Kidney (tissue), 14 donors: Measurements from ENCODE around the gene C6orf58. TPM values are rescaled to one million over a fixed set of nuclear protein-coding genes. Genes with fewer than 3 reads are reported as not detected.
"Not testable (repeated sequence)": the region's sequence is repeated elsewhere in the genome, so short reads cannot be mapped to it uniquely, and the experiment has no call there.

ENCODE experiments used
- DNase-seq, 5 donors: peaks; one replicate each; pipeline ENCODE4 v3.0.0-alpha.2; 2013 to 2020
- FAIRE-seq: peaks from 2 replicates; lab custom pipeline; 2012; peaks lifted over from hg19 to GRCh38; lab: Jason Lieb, UNC
- H3K27ac ChIP-seq, 2 donors: one replicate each; pipeline ENCODE4 v1.7.0; 2013; ENCODE audit warnings: low read depth in 2 of 2, low read length in 2 of 2, inconsistent platforms in 1 of 2
- H3K27me3 ChIP-seq: one replicate; pipeline ENCODE4 v1.7.1; 2013; ENCODE audit warnings: low read length, inconsistent platforms; ENCODE audit not compliant: control insufficient read depth, insufficient read depth
- H3K36me3 ChIP-seq, 3 donors: one replicate each; pipeline versions ENCODE4 v1.7.0 to v1.7.1; 2013; ENCODE audit warnings: low read length in 3 of 3, control low read depth in 1 of 3, inconsistent platforms in 1 of 3; ENCODE audit not compliant: insufficient read depth in 3 of 3, control insufficient read depth in 2 of 3
- H3K4me1 ChIP-seq, 3 donors: one replicate each; pipeline versions ENCODE4 v1.7.0 to v1.7.1; 2013; ENCODE audit warnings: low read length in 3 of 3, inconsistent platforms in 1 of 3, low read depth in 1 of 3; ENCODE audit not compliant: control insufficient read depth in 2 of 3, insufficient read depth in 2 of 3
- H3K4me3 ChIP-seq, 3 donors: one replicate each; pipeline versions ENCODE4 v1.7.0 to v1.8.1; 2013; ENCODE audit warnings: low read length in 3 of 3, control low read depth in 1 of 3, inconsistent platforms in 1 of 3
- H3K9ac ChIP-seq, 3 donors: one replicate each; pipeline versions ENCODE4 v1.7.0 to v1.7.1; 2013; ENCODE audit warnings: low read length in 3 of 3, control low read depth in 1 of 3, inconsistent platforms in 1 of 3
- H3K9me3 ChIP-seq, 3 donors: one replicate each; pipeline versions ENCODE4 v1.7.0 to v1.7.1; 2013; ENCODE audit warnings: low read length in 3 of 3, control low read depth in 1 of 3, inconsistent platforms in 1 of 3; ENCODE audit not compliant: control insufficient read depth in 2 of 3, insufficient read depth in 1 of 3
- intact Hi-C: fragments of 100-400 bp; cut with DNase I; formaldehyde crosslinking; loops from one replicate; pipeline ENCODE4 v1.11.1; 2022
- polyA plus RNA-seq: library from polyadenylated mRNA; stranded (reverse); fragments of 350-450 nt; fragmentation: Illumina TruSeq; extraction: RNeasy Lipid Tissue Mini Kit (QIAGEN cat#74804); gene quantifications from one replicate; pipeline ENCODE4 v1.2.3, GENCODE V29; 2014; ENCODE audit warnings: low read depth, low replicate concordance; ENCODE audit not compliant: insufficient read depth
- total RNA-seq: library from RNA; stranded (reverse); fragmentation: NEBNext Ultra II Directional; extraction: Animal tissue kit (Norgen Biotek cat#: 25700); gene quantifications from one replicate; pipeline ENCODE4 v1.2.1, GENCODE V29; 2021
- TF ChIP-seq, protein P1 (sequence below): IDR thresholded peaks from 3 replicates; pipeline ENCODE4 v1.5.1; 2012; ENCODE audit warnings: mild to moderate bottlenecking, moderate library complexity, borderline replicate concordance; ENCODE audit not compliant: insufficient read depth; ENCODE audit errors: extremely low read depth
- donor health status: control.
- donor health status: control.
- donor health status: control.
- donor health status: control.
- donor health status: control.
- donor health status: DM: yes; HTN: yes; CAD: no.
- donor health status: Normal renal cell carcinoma (clear cell type).

The C6orf58 gene
- total and polyA plus RNA-seq, 2 donors from 2014 or later, result not detected

DNA sequence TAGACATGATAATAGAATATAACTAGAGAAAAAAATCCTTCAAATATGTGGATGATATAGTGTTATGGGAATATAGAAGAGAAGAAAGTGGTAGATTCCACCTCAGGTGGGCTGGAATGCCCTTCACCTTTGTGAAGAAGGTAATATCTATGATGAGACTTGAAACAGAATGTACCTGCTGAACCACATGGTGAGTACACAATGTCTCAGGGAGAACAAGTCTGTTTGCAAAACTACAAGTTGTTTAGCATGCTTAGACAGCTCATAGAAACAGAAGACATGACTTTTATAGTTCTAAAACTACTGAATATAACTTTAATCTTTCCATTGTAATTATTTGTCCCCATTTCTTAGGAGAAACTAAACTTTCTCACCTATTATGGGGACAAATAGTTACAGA lies 12.2 kb downstream of the C6orf58 start:
- DNase-seq, result no peak
- Histone ChIP-seq H3K4me3 (no peak overlapping the region), H3K36me3 (no peaks in the 10 kb centered on the region), H3K27ac (no peak overlapping the region), H3K9me3 (no peaks in the 10 kb centered on the region), H3K9ac (no peak overlapping the region), H3K4me1 (no peaks in the 10 kb centered on the region), H3K27me3 (no peaks in the 10 kb centered on the region)
- FAIRE-seq, result no peak
- TF ChIP-seq, protein P1, sequence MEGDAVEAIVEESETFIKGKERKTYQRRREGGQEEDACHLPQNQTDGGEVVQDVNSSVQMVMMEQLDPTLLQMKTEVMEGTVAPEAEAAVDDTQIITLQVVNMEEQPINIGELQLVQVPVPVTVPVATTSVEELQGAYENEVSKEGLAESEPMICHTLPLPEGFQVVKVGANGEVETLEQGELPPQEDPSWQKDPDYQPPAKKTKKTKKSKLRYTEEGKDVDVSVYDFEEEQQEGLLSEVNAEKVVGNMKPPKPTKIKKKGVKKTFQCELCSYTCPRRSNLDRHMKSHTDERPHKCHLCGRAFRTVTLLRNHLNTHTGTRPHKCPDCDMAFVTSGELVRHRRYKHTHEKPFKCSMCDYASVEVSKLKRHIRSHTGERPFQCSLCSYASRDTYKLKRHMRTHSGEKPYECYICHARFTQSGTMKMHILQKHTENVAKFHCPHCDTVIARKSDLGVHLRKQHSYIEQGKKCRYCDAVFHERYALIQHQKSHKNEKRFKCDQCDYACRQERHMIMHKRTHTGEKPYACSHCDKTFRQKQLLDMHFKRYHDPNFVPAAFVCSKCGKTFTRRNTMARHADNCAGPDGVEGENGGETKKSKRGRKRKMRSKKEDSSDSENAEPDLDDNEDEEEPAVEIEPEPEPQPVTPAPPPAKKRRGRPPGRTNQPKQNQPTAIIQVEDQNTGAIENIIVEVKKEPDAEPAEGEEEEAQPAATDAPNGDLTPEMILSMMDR, result no peak
- intact Hi-C loops, result no loop called here

DNA sequence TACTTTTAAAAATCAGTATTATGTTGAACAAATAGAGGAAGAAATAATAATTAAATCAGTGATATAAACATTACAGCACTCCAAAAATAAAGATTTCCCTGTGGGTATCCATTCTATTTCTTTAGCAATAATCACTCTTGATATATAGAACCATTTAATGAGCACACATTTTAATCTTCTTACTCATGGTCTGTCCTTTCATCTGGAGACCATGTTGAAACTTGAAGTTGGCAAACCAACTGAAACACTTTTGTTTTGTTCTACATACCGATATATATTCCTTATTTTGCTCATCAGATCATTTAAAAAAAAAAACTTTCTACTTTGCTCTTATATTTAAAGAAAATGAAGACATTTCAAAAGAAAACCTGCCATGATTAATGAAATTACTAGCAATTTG lies 13.4 kb downstream of the C6orf58 start:
- no peaks in the 10 kb centered on the region for H3K9me3 ChIP-seq
- no peak overlapping the region for H3K27ac ChIP-seq
- no peaks in the 10 kb centered on the region for H3K4me1 ChIP-seq
- intact Hi-C loops, result no loop called here
- no peak for DNase-seq
- H3K4me3 ChIP-seq, result no peak overlapping the region
- H3K9ac ChIP-seq, result no peak overlapping the region
- TF ChIP-seq, protein P1, result no peak
- no peaks in the 10 kb centered on the region for H3K27me3 ChIP-seq
- no peak for FAIRE-seq
- H3K36me3 ChIP-seq, result no peaks in the 10 kb centered on the region

DNA sequence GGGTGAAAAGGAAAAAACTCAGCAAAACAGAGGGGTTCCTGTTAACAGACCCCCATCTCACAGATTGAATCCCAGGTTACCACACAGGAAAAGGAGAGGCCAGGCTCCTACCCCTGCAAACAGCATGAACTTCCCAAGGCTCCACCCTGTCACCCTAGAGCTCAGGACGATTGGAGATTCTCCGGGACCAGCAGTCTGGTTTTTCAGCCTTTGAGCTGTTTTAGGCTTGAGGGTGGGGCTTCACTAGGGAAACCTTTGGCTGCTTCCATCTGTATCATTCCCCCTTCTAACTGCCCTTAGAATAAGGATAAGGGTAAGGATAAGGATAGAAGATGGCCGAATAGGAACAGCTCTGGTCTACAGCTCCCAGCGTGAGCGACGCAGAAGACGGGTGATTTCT lies 16.0 kb downstream of the C6orf58 start:
- no peaks in the 10 kb centered on the region for H3K27me3 ChIP-seq
- intact Hi-C loops, result no loop called here
- no peaks in the 10 kb centered on the region for H3K4me1 ChIP-seq
- H3K9me3 ChIP-seq, result no peaks in the 10 kb centered on the region
- TF ChIP-seq, protein P1, result no peak
- no peaks in the 10 kb centered on the region for H3K36me3 ChIP-seq
- no peak for DNase-seq
- H3K9ac ChIP-seq, result no peak overlapping the region
- no peak overlapping the region for H3K27ac ChIP-seq
- H3K4me3 ChIP-seq, result no peak overlapping the region
- FAIRE-seq, result no peak

DNA sequence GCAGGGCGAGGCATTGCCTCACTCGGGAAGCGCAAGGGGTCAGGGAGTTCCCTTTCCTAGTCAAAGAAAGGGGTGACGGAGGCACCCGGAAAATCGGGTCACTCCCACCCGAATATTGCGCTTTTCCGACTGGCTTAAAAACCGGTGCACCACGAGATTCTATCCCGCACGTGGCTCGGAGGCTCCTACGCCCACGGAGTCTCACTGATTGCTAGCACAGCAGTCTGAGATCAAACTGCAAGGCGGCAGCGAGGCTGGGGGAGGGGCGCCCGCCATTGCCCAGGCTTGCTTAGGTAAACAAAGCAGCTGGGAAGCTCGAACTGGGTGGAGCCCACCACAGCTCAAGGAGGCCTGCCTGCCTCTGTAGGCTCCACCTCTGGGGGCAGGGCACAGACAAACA lies 16.5 kb downstream of the C6orf58 start:
- not testable (repeated sequence) for H3K27ac ChIP-seq, H3K9ac ChIP-seq

More for the DNA sequence above, 16.5 kb downstream of the C6orf58 start:
- DNase-seq, H3K36me3 ChIP-seq, H3K27me3 ChIP-seq, intact Hi-C loops, H3K9me3 ChIP-seq, H3K4me3 ChIP-seq, H3K4me1 ChIP-seq, FAIRE-seq: not testable (repeated sequence)
